Pancreas (tissue), 10 donors: ENCODE results near the gene XYLT1. TPM values are rescaled to one million over a fixed set of nuclear protein-coding genes. Genes with fewer than 3 reads are reported as not detected.

ENCODE experiments used
- ATAC-seq, 4 donors: fragments of 200-7000 bp; cut with Tn5 transposase; one replicate each; pipeline versions ENCODE4 v1.8.0 to v1.9.1; 2020; ENCODE audit warnings: mild to moderate bottlenecking in 4 of 4, moderate library complexity in 4 of 4
- DNase-seq, 6 donors: peaks; one replicate each; pipeline ENCODE4 v3.0.0-alpha.2; 2020
- FAIRE-seq: peaks from 2 replicates; lab custom pipeline; 2012; peaks lifted over from hg19 to GRCh38; lab: Jason Lieb, UNC
- H3K27ac ChIP-seq, 4 donors: fragments of 200-600 bp; sonication (generic); 1 replicate in 3 of 4; 2 replicates in 1 of 4; pipeline versions ENCODE4 v1.5.0 to v1.8.0; 2020
- H3K27me3 ChIP-seq, 4 donors: fragments of 200-600 bp; one replicate each; pipeline ENCODE4 v1.8.0; 2021
- H3K36me3 ChIP-seq, 3 donors: fragments of 200-600 bp; sonication (generic) in 1 of 3; one replicate each; pipeline versions ENCODE4 v1.5.0 to v1.8.0; 2020 to 2021
- H3K4me1 ChIP-seq, 3 donors: fragments of 200-600 bp; one replicate each; pipeline ENCODE4 v1.8.0; 2021
- H3K4me3 ChIP-seq, 4 donors: fragments of 200-600 bp; sonication (generic) in 2 of 4; one replicate each; pipeline versions ENCODE4 v1.5.0 to v1.8.0; 2020 to 2021
- H3K9me3 ChIP-seq, 4 donors: fragments of 200-600 bp; one replicate each; pipeline ENCODE4 v1.8.0; 2021
- CTCF ChIP-seq, 4 donors: fragments of 200-600 bp; sonication (generic) in 3 of 4; IDR thresholded peaks; one replicate each; pipeline versions ENCODE4 v1.5.0 to v1.8.0; 2021; ENCODE audit warnings: antibody characterized with exemption in 4 of 4
- WGBS, 2 donors: extraction: QIAGEN DNeasy Blood & Tissue Kit; methylation state at CpG; one replicate each; pipeline ENCODE4 v1.1.7; 2013; 5-methylcytosine and 5-hydroxymethylcytosine counted together
- intact Hi-C, 3 donors: fragments of 100-400 bp; cut with DNase I; formaldehyde crosslinking; loops; one replicate each; pipeline versions ENCODE4 v1.11.1 to v1.14.2; 2022
- polyA plus RNA-seq, 2 donors: library from polyadenylated mRNA; stranded (reverse); fragments of 200-250 nt; gene quantifications; one replicate each; pipeline ENCODE4 v1.2.3, GENCODE V29; 2013
- total RNA-seq, 6 donors: library from RNA; stranded (reverse); fragmentation: NEBNext Ultra II Directional in 4 of 6; extraction: Animal tissue kit (Norgen Biotek cat#: 25700) in 4 of 6; gene quantifications; one replicate each; pipeline versions ENCODE4 v1.2.1 to v1.2.4, GENCODE V29; 2021 to 2023
- donor health status: healthy with polysubstance abuse.
- donor health status: DM: no; HTN: no; CAD: no; lungs with moderate emphysema.
- donor health status: DM: no; HTN: no; CAD: no.
- donor health status: control.
- donor health status: control.
- donor health status: Bipolar disorder and iron deficiency.
- donor health status: DM: yes; HTN: yes; CAD: no.
- donor health status: DM: no; HTN: no; CAD: no.
- donor health status: DM: no; HTN: no; CAD: no.
- donor health status: DM: yes; HTN: yes; CAD: no.

Gene XYLT1
- total and polyA plus RNA-seq, 8 donors = 1.6 to 8.2 (median 4.6) TPM

- WGBS, 2 donors = 69 to 73% methylated on average over 2 of the region's 2 CpGs
- TF ChIP-seq CTCF (IDR thresholded peaks at IDR 0.05) = no peak
- intact Hi-C loops = no loop called here
- DNase-seq (no peak), FAIRE-seq (no peak), ATAC-seq (no peak)
- no peaks in the 10 kb centered on the region for H3K4me1 ChIP-seq
- no peak overlapping the region for H3K4me3 ChIP-seq
- H3K36me3 ChIP-seq = no peaks in the 10 kb centered on the region
- peaks cover 0 to 5% (median 0%) of the 10 kb centered on the region in 4 donors for H3K27me3 ChIP-seq
- H3K27ac ChIP-seq = no peak overlapping the region
- H3K9me3 ChIP-seq = no peaks in the 10 kb centered on the region
Measured at GRCh38 chr16:17069681-17070080, 401.1 kb downstream of the XYLT1 start.

- ATAC-seq (no peak), DNase-seq (no peak), FAIRE-seq (no peak)
- Histone ChIP-seq H3K4me1 (no peaks in the 10 kb centered on the region), H3K27ac (no peak overlapping the region), H3K9me3 (no peaks in the 10 kb centered on the region), H3K27me3 (peaks cover 0 to 5% (median 0%) of the 10 kb centered on the region in 4 donors), H3K4me3 (no peak overlapping the region), H3K36me3 (no peaks in the 10 kb centered on the region)
- intact Hi-C loops = no loop called here
- 90 to 94% methylated on average over 3 of the region's 3 CpGs for WGBS, 2 donors
- TF ChIP-seq CTCF (IDR thresholded peaks at IDR 0.05) = no peak
Measured at GRCh38 chr16:17068524-17068923, 402.2 kb downstream of the XYLT1 start.

GRCh38 chr16:17067882-17068281, 402.9 kb downstream of the XYLT1 start:
- DNase-seq = no peak
- intact Hi-C loops = no loop called here
- no peak for ATAC-seq

GRCh38 chr16:17063201-17064139, 407.3 kb downstream of the XYLT1 start:
- Histone ChIP-seq H3K4me3 (no peak overlapping the region), H3K9me3 (no peaks in the 10 kb centered on the region), H3K27me3 (peaks cover 0 to 5% (median 0%) of the 10 kb centered on the region in 4 donors), H3K36me3 (no peaks in the 10 kb centered on the region), H3K4me1 (no peaks in the 10 kb centered on the region), H3K27ac (no peak overlapping the region)
- intact Hi-C loops = no loop called here
- ATAC-seq (no peak), FAIRE-seq (no peak), DNase-seq (no peak)
- no peak for TF ChIP-seq CTCF (IDR thresholded peaks at IDR 0.05)
- 59 to 69% methylated on average over 11 of the region's 11 CpGs for WGBS, 2 donors

More at GRCh38 chr16:17067882-17068281, 402.9 kb downstream of the XYLT1 start:
- no peak for FAIRE-seq
- no peak overlapping the region for H3K4me3 ChIP-seq
- H3K9me3 ChIP-seq = no peaks in the 10 kb centered on the region
- TF ChIP-seq CTCF (IDR thresholded peaks at IDR 0.05) = no peak
- H3K4me1 ChIP-seq = no peaks in the 10 kb centered on the region
- H3K27ac ChIP-seq = no peak overlapping the region
- H3K36me3 ChIP-seq = no peaks in the 10 kb centered on the region
- 72 to 82% methylated on average over 4 of the region's 4 CpGs for WGBS, 2 donors
- peaks cover 0 to 5% (median 0%) of the 10 kb centered on the region in 4 donors for H3K27me3 ChIP-seq

- intact Hi-C loops = no loop called here
- no peak for DNase-seq
- H3K9me3 ChIP-seq = no peaks in the 10 kb centered on the region
- FAIRE-seq = no peak
- WGBS, 2 donors = 54 to 57% methylated on average over 6 of the region's 6 CpGs
- peaks cover 0 to 5% (median 0%) of the 10 kb centered on the region in 4 donors for H3K27me3 ChIP-seq
- no peak for TF ChIP-seq CTCF (IDR thresholded peaks at IDR 0.05)
- no peak overlapping the region for H3K4me3 ChIP-seq
- no peak for ATAC-seq
- H3K4me1 ChIP-seq = no peaks in the 10 kb centered on the region
- no peak overlapping the region for H3K27ac ChIP-seq
- H3K36me3 ChIP-seq = no peaks in the 10 kb centered on the region
Measured at GRCh38 chr16:17062676-17063075, 408.1 kb downstream of the XYLT1 start.
